HG02943 (cell line): ENCODE measurements around the gene MYNN.

ENCODE experiments used
- ATAC-seq: cut with Tn5 transposase; IDR thresholded peaks from one replicate; pipeline ENCODE4 v1.9.1; 2021; ENCODE audit warnings: mild to moderate bottlenecking, low read depth, moderate library complexity; ENCODE audit not compliant: unreplicated experiment

MYNN gene

DNA sequence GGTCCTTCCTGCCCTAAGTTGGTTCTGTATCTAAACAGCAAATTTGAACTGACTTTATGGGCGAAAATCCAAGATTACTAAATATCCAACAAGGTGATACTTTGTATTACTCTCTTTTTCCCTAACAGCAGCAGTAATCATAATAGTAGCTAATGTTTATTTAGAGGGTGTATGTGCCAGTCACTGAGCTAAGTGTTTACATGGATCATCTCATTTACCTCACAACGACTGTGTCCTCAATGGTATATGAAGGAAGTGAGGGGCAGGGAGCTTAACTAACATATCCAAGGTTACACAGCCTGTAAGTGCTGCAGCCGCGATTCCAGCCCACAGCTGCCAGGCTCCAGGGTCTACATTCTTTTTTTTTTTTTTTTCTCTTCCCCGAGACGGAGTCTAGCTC is 49.8 kb downstream of the MYNN start:
- no peak for ATAC-seq

DNA sequence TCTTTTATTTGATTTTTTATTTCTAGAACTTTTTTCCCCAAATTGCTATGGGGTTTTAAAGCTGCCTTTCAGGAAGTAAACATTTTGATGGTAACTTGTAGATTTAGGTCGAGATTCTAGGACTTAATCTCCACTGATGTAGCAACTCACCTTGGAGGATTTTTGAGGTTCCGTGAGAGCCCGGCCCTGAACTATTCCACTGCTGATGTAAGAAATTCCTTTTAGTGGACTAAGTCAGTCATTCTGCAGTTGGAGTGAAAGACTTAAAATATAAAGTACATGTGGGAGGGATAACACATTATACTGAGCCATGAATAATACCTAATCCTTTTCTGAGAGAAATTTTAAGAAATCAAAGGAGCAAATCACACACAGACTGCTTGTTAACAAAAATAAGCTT is 52.1 kb downstream of the MYNN start:
- no peak for ATAC-seq

DNA sequence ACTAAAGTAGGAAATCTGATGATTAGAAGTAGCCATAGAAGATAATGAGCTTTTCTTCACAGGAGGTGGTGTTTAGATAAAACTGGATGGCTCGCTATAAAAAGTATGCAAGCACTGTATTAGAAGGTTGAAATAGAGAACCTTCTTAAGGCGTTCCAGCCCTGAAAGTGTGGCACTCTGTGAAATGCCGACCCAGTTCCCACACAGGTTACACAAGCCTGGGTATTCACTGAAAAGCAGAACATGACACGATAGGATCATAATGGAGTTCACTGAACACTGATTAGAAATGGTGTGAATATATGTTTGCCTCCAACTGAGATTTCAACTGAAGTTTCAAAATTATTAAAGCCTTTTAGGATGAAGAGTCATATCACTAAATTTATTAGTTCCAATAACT is 54.5 kb downstream of the MYNN start:
- ATAC-seq, result no peak

DNA sequence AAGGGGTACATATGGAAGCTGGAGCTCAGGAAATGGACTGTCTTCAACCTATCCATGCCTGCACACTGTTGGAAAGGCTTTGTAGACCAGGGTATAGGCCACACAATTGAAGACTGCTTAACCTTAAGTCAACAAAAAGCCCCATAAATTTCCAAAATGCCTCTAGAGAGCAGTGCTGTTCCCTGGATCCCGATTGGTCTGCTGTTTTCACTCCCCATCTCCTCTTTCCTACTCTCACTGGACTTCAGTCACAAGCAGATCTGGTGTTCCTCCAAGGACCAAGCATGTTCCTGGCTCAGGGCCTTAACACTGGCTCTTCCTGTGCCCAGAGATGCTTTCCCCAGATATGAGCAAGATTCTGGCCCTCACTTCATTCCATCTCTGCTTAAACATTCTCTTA is 62.3 kb downstream of the MYNN start:
- ATAC-seq, result no peak

DNA sequence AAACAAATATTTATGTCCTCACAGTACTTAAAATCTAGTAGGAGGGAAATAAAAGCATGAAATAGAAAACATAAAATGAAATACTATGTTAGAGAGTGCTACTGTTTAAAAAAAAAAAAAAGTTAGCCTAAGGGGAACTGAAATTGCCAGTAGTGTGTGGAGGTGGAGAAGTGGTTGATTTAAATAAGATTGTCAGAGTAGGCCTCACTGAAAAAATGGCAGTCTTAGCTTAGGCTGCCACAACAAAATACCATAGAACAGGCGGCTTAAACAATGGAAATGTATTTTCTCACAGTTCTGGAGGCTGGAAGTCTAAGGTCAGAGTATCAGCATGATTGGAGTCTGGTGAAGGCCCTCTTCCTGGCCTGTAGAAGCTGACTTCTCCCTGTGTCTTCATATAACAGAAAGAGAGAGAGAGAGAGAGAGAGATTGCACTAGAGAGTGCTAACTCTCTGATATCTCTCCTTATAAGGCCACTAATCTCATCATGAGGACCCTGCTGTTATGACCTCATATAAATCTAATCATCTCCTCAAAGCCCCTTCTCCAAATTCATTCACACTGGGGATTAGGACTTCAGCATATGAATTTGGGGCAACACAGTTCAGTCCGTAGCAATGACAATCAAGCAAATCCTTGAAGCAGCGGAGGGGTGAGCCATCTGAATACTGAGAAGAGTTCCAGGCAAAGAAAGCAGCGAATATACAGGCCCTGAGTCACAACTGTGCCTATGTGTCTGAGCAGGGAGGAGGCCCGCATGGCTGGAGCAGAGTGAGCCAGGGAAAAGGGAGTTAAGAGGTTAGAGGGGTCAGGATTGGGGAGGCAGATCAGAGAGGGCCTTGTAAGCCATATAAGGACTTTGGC is 63.1 kb downstream of the MYNN start:
- peak; percentile 71 for ATAC-seq

DNA sequence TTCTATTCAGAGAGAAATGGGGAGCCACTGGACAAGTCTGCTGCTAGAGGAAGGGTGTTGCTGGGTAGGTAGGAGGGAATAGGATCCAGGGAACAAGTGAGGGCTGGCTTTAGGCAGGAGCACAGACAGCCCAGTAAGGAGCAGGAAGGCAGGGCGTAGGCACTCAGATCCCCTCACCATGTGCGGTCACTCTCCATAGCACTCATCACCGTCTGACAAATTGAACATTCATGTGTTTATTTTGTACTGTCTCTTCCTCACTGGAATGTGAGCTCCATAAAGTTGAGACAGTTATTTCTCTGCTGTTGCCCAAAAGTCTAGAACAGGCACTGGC is 63.7 kb downstream of the MYNN start:
- ATAC-seq, result no peak

DNA sequence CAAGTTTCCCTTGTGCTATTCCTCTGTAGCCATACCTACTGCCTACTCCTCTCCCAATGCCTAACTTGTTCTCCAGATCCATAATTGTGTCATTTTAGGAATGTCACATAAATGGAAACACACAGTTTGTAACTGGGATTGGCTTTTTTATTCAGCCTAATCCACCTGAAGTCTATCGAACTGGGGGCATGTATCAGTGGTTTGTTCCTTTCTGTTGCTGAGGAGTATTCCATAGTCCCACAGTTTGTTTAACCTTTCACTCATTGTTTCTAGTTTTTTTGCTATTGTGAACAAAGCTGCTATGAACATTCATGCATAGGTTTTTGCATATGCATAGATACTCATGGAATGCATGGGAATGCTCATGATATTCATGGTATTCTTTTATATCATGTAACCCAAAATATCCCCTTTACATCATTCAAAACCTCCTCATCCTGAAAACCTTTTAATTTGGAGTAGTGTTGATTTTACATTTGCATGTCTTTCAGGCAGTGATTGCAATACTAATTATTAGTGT is 65.4 kb downstream of the MYNN start:
- ATAC-seq, result no peak
